Ramos (cell line): ENCODE data around the gene QPCT.
"Not testable (repeated sequence)": the region's sequence is repeated elsewhere in the genome, so short reads cannot be mapped to it uniquely, and the experiment has no call there.

Source experiments
- in situ Hi-C: fragments of 300-500 bp; cut with MboI; formaldehyde crosslinking; loops from one replicate; pipeline ENCODE4 v1.14.3; 2022; ENCODE audit warnings: low sequenced_read_pairs; ENCODE audit not compliant: unreplicated experiment

The QPCT gene

GRCh38 chr2:37344453-37345361 is at the start of gene QPCT:
QPCT (plus strand) TSS chr2:37344630; CDS start chr2:37344732, 102 bp downstream.
- in situ Hi-C loops = no loop called here

DNA sequence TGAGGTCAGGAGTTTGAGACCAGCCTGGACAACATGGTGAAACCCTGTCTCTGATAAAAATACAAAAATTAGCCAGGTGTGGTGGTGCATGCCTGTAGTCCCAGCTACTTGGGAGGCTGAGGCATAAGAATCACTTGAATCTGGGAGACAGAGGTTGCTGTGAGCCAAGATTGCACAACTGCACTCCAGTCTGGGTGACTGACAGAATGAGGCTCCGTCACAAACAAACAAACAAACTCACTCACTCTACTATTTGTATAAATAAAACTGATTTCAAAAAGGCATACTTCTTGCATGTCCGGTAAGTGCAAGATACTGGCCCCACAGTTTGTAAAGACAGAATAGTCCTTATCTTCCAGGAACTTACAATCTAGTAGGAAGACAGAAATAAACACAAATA is 49.6 kb upstream of the QPCT start:
- in situ Hi-C loops = not testable (repeated sequence)

DNA sequence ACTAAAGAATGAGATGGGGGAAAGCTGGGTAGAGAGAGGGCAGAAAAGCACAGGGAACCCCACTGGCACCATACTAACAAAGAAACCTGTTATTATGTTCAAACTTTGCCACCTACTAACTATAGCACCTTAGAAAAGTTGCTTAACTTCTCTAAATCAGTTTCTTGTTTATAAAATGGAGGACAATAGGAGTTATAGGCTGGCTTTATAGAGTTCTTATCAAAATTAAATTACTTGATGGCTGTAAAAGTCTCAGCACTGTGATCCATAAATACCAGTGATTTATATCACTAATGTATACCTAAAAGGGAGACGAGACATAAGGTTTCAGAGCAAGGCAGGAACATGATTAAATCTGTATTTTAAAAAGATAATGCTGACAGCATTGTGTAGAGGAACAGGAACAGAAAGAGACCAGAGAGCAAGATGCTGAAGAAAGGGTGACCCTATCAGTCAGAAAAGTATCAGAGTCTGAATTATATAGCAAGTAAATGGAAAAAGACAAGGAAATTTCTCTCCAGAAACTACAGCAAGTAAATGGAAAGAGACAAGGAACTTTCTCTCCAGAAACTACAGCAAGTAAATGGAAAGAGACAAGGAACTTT is 48.9 kb upstream of the QPCT start:
- in situ Hi-C loops = no loop called here

GRCh38 chr2:37297632-37298031 is 46.8 kb upstream of the QPCT start:
- in situ Hi-C loops = no loop called here

- in situ Hi-C loops = no loop called here
These were observed 44.3 kb upstream of the QPCT start for GRCh38 chr2:37300146-37300545.

GRCh38 chr2:37300578-37300977 is 43.9 kb upstream of the QPCT start:
- in situ Hi-C loops = no loop called here

DNA sequence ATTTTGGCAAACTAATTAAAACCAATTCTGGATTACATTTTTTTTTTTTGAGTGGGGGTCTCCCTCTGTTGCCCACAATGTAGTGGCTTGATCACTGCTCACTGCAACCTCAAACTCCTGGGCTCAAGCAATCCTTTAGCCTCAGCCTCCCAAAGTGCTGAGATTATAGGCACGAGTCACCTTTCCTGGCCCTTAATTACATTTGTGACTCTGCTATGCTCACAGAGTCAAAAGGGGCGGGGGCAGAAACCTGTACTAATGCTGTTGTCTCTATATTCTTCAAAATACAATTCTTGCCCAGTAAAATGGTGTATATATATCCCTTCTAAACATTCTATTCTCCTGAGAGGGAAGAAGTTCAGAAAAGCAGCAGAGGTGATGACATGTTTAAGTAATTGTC is 43.0 kb upstream of the QPCT start:
- in situ Hi-C loops = no loop called here

- in situ Hi-C loops = no loop called here
These were observed 41.7 kb upstream of the QPCT start for GRCh38 chr2:37302701-37303252.

DNA sequence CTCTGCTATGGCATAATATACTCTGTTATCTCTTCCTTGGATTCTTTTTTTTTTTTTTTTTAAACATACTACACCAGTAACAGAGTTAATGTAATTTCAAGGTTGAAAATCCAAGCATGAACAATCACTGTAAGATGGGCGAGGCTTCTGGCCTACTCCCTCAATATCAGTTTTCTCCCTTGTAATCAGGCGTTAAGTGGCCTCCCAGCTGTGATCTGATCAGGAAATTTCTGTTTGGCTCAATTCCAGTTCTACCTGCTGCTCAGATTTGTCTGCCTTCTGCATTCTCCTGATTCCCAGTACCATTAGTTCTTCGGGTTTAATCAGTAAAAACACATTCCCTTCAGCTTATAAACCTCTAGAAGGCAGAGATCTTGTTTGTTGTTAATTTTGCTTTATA is 38.4 kb upstream of the QPCT start:
- in situ Hi-C loops = no loop called here

DNA sequence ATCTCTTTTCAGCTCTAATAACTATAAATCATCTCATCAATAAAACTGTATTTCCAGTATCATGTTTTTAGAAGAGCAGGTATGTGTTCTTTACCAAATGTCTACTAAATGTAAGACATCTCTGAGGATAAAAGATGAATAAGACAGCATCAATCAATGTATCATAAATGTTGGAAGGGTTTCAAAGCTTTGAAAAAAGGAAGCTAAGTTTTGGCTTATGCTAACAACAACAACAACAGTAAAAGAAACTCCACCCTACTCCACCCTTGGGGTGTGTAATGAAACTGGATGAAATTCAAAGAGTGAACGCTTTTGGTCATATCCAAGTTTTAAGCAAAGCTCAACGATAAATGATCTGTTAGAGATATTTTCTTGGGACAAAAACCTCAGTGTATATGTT is 36.9 kb upstream of the QPCT start:
- in situ Hi-C loops = no loop called here

- in situ Hi-C loops = no loop called here
These were observed 29.1 kb upstream of the QPCT start for GRCh38 chr2:37315364-37315763.

GRCh38 chr2:37316181-37316580 is 28.2 kb upstream of the QPCT start:
- in situ Hi-C loops = no loop called here

- in situ Hi-C loops = no loop called here
These were observed 26.7 kb upstream of the QPCT start for GRCh38 chr2:37317746-37318145.

GRCh38 chr2:37318401-37318800 is 26.0 kb upstream of the QPCT start:
- in situ Hi-C loops = no loop called here

GRCh38 chr2:37319754-37320609 is 24.4 kb upstream of the QPCT start:
- in situ Hi-C loops = no loop called here

DNA sequence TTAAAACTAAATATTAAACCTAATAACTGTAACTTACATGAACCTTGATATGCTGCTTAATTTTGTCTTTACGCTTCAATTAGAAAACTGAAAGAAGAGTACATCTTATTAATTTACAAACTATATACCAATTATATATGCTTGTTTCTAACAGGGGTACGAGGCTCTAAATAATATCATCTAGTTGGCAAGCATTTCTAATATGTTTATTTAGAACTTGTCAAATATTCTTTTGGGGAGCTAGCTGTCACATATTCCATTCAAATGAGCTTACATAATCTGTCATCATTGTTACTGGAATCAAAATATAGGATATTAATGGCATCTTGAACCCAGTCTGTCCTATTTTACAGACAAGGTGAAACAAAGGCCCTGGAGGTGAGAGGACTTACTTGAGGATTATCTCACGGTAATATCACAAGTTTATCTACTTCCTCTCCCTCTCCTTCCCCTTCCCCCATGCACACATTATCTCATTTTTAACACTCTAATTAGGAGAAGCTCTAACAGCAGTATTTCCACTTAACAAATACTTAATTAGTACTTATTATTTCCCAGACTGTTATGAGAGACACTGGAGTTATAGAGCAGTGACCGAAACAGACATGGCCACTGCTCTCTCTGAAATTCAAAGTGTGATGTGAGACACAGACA is 23.3 kb upstream of the QPCT start:
- in situ Hi-C loops = no loop called here

DNA sequence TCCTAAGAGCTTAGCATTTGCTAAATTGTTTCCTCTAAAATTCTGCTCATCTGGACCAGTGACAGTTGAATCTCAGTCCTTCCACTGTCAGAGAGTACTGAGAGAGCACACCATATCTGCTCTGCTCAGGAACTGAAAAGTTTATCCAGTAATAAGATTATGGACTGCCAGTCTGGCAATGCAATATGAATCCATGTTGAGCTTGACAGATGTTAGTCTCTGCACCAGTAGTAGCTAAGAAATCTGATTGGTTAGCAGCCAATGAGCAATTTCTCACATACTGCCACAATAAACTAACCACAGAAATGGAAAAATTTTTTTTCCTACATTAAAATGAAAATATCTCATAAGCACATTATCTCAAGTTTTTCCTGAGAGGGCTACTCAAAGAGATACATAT is 22.1 kb upstream of the QPCT start:
- in situ Hi-C loops = no loop called here

- in situ Hi-C loops = no loop called here
These were observed 21.2 kb upstream of the QPCT start for GRCh38 chr2:37323176-37323780.

GRCh38 chr2:37323781-37324535 is 20.5 kb upstream of the QPCT start:
- in situ Hi-C loops = no loop called here
